HG03354 (cell line): Measurements from ENCODE around the gene KLHL6.
"Not testable (repeated sequence)": the region's sequence is repeated elsewhere in the genome, so short reads cannot be mapped to it uniquely, and the experiment has no call there.

Experiments
- ATAC-seq: cut with Tn5 transposase; IDR thresholded peaks from one replicate; pipeline ENCODE4 v1.9.1; 2021; ENCODE audit warnings: mild to moderate bottlenecking; ENCODE audit not compliant: unreplicated experiment, poor library complexity, severe bottlenecking

Gene KLHL6

DNA sequence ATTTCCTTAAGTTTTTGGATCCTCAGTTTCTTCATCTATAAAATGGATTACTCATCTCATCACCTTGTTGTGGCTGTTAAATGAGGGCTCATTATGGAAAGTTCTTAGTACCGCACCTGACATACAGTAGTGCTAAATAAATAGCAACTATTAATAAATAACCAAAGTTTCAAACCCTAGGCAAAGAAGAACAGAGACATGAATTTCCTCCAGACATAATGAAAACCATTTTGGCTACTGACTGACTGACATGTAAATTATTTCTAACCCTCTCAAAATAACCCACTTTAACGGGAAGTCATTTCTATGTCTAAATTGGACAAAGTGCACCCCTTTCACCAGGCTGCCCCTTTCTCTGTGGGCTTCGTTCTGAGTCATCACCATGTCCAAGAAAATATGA is 17.4 kb upstream of the KLHL6 start:
- peak; percentile 82 for ATAC-seq

DNA sequence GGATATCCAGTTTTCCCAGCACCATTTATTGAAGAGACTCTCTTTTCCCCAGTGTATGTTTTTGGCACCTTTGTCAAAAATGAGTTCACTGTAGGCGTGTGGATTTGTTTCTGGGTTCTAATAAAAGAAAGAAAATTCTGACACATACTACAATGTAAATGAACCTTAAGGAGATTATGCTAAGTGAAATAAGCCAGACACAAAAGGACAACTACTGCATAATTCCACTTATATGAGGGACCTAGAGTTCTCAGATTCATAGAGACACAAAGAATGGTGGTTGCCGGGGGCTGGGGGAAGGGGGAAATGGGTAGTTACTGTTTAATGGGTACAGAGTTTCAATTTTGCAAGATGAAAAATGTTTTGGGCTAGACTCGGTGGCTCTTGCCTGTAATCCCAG is 14.7 kb upstream of the KLHL6 start:
- ATAC-seq: not testable (repeated sequence)

DNA sequence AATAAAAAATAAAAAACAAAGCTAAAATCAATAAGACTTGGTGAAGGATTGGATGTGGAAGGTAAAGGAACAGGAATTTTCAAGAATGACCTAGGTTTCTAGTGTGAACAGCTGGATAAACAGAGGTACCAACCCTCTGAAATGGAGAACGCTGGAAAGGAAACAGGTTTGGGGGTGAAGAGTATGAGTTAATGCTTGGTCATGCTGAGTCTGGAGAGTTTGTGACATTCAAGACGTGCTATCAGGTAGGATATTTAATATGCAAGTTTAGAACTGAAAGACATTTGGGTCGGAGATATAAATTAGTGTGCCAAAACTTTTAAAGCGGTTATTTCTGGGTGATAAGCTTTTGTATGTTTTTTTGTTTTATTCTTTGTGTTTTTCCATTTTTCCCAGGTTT is 11.4 kb upstream of the KLHL6 start:
- ATAC-seq: no peak

DNA sequence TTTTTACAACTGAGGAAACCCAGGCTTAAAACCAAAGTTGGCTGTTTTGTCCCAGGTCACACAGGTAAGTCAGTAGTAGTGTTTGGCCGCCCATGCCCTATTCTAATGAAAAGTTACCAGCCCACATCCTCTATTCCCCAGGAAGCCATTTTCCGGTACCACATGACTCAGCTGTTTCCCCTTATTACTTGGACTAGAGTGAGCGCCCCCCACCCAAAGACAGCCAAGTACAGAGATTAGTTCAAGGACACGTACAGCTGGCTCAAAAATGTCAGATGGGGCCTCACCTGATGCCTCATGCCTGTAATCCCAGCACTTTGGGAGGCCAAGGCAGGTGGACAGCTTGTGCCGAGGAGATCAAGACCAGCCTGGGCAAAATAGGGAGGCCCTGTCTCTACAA is 8.5 kb upstream of the KLHL6 start:
- ATAC-seq: no peak

DNA sequence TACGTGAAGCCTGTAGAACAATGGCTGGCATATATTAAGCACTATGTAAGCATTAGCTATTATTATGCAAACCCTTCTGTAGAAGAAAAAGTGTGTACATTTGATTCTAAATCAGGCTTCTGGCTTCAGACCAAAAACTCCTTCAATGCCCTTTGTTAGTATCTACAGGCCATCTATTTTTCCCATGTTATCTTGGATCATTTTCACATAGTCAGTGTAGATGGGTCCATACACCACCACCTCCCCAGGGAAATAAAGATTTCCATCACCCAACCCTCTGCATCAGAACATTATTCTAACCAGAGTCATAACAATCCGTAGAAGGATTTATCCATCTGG is 8.0 kb upstream of the KLHL6 start:
- no peak for ATAC-seq

DNA sequence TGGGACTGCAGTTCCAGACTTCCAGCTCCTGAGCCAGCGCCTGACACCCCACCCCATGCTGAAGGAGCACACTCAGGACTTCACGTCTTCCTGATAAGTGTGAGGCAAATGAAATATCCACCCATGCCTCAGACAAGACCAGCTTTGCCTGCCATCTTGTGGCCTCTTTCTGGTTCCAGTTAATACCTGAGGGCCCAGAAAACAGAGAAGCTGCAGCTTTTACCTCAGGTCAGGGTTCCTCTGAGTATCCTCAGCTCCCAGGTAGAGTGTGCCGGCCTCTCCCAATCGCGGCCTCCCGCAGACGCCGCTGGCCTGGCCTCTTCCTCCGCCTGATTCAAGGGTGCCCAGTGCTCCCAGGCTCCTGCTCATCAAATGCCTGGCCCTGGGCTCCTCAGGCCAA is 5.1 kb upstream of the KLHL6 start:
- no peak for ATAC-seq

DNA sequence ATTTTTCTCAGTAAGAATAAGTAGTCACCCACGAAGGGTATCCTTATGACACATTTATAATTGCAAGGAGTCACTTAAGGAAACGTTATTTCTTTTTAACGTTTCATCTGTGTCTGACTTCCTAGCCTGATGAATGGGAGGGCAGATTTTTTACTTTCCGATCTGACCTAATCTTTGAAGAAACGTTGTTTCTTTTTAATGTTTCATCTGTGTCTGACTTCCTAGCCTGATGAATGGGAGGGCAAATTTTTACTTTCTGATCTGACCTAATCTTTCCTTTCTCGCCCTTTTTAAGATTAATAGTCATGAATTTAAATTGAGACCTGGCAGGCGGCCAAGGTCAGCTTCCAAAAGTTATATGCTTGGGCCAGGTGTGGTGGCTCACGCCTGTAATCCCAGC is 3.0 kb upstream of the KLHL6 start:
- ATAC-seq: no peak

DNA sequence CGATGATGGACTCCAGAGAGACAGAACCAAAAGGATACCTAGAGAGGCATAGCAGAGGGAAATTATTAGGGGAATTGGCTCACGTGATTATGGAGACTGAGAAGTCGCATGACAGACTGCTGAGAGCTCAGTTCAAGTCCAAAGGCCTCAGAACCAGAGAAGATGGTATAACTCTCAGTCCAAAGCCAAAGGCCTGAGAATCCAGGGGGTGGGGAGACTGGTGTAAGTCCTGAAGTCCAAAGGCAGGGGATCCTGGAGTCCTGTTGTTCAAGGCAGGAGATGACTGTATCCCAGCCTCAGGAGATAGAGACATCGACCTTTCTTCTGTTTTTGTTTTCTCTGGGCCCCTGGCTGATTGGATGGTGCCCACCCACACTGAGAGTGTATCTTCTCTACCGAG is 1.2 kb upstream of the KLHL6 start:
- no peak for ATAC-seq

DNA sequence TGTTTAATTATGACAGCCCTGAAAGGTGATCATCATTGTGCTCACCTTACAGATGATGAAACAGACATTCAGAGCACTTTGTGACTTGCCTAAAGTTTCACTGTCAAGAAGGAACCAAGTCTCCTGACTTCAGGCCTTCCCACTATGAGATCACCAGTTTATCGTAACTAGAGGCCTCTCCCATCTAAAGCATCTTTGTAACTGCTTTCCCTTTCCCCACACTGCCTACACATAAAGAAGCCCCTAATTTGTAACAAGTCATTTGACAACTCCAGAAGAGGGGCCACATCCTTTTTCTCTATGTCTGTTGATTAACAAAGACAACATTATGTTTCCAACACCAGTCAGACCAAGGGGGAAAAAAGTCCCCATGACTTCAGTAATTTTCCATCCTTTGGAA is 1.1 kb downstream of the KLHL6 start:
- peak; percentile 30 for ATAC-seq

DNA sequence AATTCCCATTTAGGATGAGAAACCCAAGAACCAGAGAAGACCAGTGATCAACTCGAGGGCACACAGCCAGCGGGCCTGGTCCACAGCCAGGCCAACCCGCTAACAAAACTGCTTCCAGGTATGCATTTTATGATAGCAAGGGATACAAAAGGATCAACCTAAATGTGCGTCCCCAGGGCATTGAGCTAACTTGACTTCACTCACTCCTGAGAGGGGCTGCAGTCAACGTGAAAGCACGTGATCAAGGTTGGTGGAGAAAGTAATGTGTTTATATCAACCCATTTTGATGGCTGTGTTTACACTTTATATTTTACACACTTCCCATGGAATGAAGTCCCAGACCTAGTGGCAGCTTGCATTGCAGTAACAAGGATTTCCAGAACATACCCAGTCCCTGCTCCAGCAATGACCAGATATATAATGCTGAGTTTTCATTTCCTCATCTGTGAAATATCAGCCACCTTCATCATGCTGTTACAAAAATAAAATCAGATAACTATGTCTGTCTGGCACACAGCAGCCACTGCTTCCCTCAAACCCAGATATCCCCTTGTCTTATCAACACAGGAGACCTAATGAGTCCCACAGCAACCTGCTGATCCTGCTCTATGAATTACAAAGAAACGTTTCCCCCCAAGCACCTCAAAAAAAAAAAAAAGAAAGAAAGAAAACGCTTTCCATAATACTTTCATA is 2.0 kb downstream of the KLHL6 start:
- no peak for ATAC-seq

DNA sequence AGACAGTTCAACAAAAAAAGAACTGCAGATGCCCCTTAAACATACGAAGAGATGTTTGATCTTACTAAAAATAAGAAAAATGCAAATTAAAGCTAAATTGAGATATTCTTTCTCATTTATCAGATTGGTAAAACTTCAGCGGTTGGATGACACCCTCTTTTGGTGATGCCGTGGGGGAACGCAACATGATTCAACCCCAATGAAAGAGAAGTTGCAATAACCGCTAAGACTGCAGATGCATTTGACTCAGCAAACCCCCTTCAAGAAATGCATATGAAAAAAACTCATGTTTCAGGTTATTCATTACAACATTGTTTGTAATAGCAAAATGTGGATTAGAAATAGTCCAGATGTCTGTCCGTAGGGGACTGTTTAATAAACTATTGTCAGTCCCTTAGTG is 3.6 kb downstream of the KLHL6 start:
- no peak for ATAC-seq

DNA sequence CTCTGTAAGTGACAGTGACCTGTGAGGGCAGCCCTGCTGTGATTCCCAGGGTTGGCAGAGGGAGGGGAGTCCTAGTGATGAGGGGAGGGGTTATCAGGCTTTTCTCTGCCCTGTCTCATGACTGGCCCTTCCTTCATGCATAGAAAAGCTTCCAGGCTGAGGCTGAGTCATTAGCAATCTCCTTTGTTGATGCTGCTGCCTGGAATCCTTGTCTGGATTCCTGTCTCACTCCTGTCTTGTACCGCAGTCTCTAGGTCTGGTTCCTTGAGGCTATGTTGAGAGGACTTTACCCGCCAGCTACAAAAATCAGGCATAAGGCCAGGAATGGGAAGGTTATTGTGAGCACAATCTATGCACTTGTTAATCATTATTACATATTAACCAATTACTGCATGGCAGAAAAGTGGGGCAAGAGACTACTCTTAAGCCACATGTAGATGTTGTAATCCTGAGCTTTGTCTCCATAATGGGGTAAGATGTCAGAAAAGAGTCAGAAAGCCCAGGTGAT is 7.2 kb downstream of the KLHL6 start:
- ATAC-seq: no peak

DNA sequence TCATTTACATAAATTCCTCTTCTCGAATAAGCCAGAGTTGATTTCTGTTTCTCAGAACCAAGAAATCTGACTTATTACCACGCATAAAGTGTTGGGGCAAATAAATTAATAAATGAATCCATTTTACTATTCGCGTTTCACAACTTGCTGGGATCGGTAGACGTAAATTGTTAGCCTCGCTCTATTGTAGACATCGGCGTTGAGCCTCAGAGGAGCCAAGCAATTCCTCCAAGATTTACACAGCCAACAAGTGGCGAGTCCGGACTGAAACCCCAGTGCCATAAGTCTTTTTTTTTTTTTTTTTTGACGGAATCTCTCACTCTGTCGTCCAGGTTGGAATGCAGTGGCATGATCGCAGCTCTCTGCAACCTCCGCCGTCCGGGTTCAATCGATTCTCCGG is 8.9 kb downstream of the KLHL6 start:
- ATAC-seq: no peak

DNA sequence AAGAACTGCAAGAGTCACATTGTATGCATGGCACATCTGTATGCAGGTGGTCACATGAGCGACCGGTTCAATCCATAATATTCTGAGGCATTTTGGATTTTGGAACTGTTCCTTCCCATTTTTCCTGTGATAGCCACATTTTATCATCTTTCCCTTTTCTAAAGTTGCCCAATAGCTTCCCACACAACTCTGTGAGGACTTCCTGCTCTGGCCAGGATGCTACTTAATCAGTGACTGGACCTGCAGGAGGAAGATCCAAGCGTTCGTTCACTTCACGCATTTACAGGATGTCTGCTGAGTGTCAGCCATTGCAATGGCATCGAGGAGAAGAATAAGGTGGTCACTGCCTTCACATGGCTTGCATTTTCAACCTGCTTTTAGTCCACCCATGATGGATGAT is 9.8 kb downstream of the KLHL6 start:
- ATAC-seq: no peak

DNA sequence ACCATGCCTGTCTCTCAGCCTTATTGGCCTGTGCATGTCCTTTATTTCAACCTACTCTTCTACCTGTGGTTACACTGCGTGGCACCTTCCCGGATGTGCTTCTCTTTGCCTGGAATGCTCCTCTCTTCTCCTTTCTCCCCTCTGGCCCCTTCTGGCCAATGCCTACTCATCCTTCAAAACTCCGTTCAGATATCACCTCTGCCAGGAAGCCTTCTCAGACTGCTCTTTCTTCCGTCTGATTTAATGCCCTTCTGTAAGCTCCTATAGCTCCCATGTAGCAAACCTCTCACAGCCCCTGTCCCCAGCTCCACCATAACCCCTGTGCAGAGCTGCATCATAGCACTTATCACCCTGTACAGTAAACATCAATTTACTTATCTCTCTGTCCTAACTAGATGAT is 13.2 kb downstream of the KLHL6 start:
- no peak for ATAC-seq

DNA sequence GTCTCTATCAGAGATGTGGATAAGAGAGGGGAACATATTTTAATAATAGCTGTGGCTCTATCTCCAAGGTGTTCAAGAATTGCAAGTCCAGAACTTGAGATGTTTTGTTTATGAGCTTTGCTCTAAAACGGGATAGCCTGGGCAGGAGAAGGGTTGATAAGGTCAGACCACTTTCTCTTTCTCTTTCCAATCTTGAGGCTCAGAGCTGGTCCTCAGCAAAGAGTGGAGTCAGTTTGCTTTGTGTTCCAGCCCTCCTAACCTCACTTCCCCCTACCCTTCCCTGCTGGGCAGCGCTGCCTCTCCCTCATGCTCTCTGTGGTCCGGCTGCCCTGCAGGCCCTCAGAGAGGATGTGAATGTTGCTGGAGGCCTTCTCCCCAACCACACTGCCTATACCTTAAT is 13.8 kb downstream of the KLHL6 start:
- no peak for ATAC-seq

DNA sequence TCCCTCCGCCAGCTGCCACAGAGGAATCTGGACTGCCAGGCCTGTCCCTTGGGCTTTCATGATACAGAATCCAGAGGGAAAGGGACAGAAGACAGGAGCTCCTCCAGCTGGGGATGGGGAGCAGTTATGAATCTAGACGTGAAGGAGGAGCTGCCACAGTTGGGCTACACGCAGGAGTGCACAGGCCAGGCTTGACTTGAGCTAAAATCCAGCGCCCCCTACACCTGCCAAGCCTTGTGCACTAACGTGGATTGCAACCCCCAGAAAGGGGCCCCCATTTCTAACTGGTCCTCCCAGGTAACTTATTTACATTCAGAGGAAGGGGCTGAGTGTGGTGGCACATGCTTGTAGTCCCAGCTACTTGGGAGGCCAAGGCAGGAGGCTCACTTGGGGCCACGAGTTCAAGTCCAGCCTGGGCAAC is 14.3 kb downstream of the KLHL6 start:
- ATAC-seq: no peak

DNA sequence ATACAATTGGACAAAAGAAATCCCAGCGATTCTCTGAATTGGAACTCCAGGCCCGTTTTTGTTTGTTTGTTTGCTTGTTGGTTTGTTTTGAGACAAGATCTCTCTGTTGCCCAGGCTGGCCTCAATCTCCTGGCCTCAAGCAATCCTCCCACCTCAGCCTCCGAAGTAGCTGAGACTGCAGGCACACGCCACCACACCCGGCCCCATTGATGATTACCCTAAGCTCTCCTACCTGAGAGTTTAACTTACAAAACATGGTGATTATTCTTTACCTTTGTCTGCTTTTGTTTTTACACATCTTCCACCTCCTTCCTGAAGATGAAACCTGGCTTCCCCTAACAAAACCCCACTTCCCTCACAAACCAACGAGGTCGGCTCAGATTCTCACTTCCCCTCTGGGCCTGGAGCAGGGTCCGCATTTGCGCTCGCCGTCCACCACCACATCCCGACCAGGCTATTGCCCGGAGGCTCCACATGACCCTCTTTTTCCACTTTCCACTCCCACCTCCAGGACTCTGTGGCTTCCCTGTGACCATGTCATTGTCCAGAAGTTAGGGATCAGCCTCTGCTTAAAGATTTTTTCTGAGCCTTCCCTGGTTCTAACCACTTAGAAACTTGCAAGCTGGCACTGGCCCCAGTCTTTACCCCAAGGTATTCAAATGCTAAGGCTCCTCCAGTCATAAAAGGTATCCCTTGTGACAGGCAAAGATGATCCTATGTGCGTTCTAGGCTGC is 14.8 kb downstream of the KLHL6 start:
- ATAC-seq: no peak

DNA sequence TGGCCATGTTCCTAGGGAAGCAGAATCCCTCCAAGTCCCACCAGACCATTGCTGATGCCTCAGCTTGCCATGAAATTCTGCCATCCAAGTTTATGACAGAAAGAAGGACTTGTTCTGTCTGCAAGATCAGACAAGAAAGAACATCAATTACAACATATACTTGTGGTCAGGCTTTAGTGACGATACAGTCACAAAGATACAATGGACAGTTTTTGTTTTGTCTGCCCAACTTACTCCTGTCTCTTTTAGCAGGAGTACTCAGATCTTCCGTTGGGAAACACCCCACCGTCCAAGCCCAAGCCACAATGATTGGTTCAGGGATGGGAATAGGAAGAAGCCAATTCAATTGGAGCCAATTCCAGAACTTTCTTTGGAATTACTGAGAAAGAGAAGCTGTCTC is 15.7 kb downstream of the KLHL6 start:
- ATAC-seq: no peak

DNA sequence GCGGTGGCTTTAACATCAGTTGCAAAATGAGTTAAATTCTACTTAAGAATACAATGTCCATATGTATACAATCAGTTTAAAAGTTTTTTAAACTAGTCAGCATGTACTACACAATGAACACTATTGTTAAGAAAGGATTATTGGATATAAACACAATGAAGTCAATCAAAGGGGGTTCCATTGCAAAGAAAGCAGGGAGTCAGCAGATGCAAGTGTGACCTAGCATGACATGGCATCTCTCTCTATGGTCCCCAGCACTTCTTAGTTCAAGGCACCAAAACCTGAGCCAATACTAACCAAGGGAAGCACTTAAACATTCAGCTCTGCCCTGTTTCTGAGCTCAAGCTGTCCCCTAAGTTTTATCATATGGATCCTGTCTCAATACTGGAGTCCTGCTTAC is 17.0 kb downstream of the KLHL6 start:
- ATAC-seq: no peak

DNA sequence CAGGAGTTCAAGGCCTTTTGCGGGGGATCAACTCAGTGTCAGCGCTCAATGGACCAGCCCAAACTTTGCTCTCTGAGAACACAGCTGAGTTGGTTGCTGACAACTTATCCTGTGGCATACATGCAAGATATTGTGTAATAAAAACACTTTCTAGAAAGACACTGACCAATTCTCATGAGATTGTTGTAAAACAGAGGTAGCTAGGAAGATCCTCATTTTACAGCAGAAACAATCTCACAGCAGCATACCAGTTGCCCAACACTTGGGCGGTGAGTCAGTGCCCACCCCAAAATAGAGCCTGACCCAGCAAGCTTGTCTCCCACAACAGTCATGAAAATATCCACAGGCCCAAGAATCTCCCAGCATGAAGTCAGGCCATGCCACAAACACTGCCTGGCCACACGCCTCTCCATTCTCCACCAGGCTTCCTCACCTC is 18.2 kb downstream of the KLHL6 start:
- no peak for ATAC-seq
